ENCODE measurements around the gene DCAF11.

DNA sequence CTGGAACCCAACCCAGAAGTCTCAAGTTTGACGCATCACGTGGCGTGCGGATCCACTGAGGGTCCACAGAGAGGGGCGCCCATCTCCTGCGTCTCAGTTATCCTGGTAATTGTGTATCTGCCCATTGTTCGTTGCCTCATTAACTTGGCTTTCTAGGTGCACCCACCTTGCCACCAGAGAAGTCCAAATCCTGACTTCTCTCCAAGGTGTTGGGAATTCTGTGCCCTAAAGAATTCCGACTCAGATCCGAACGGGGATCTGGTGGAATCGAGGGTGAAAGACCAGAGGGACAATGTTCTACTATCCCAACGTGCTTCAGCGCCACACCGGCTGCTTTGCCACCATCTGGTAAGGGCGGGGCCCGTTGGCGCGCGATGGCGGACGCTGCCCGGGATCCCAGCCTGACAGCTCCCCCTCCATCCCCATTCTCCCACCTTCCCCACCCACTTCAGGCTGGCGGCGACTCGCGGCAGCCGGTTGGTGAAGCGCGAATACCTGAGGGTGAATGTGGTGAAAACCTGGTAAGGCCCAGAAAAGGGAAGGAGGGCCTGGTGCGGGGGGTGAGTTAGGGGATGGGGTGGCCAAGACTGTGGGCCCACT is 57.8 kb downstream of the DCAF11 start:
- TF ChIP-seq GATA3 (IDR thresholded peaks at IDR 0.05; ENCODE audit: low read depth, low read length) (no peak), GATA2 (IDR thresholded peaks at IDR 0.05; ENCODE audit: low read depth, low read length) (no peak)
